ENCODE results near the gene DDX54.

The DDX54 gene

GRCh38 chr12:113157218-113157859 lies 27.9 kb downstream of the DDX54 start:
- Histone ChIP-seq H3K9me3 (ENCODE audit: insufficient read depth, low read depth, low read length) (no peaks in the 10 kb centered on the region), H4K20me1 (ENCODE audit: insufficient read depth, low read length, poor library complexity, severe bottlenecking) (no peaks in the 10 kb centered on the region), H3K9ac (ENCODE audit: low read depth, low read length, poor library complexity, severe bottlenecking) (no peak overlapping the region), H3F3A (ENCODE audit: low read depth) (no peaks in the 10 kb centered on the region), H3K4me3 (ENCODE audit: low read length, poor library complexity, severe bottlenecking) (no peak overlapping the region), H3K27me3 (ENCODE audit: insufficient read depth, low read length, poor library complexity, severe bottlenecking) (no peaks in the 10 kb centered on the region), H3K4me1 (ENCODE audit: insufficient read depth, low read length, poor library complexity, severe bottlenecking) (no peaks in the 10 kb centered on the region), H3K36me3 (ENCODE audit: insufficient read depth, low read length) (peaks cover 39% of the 10 kb centered on the region; the same call in 1 of the 2 replicates), H3K4me2 (ENCODE audit: low read depth, low read length, poor library complexity, severe bottlenecking) (no peak overlapping the region), H3K79me2 (ENCODE audit: insufficient read depth, low read length) (no peaks in the 10 kb centered on the region), H3K9me2 (replicated peaks; ENCODE audit: low read depth, low read length) (no peaks in the 10 kb centered on the region), H2AFZ (ENCODE audit: low read length) (no peak overlapping the region)
- TF ChIP-seq CTCF (conservative IDR thresholded peaks at IDR 0.05; ENCODE audit: low read length) (no peak), EZH2phosphoT487 (IDR thresholded peaks at IDR 0.05; ENCODE audit: borderline replicate concordance) (no peak)

GRCh38 chr12:113155646-113156045 lies 29.6 kb downstream of the DDX54 start:
- Histone ChIP-seq H3K4me1 (ENCODE audit: insufficient read depth, low read length, poor library complexity, severe bottlenecking) (no peaks in the 10 kb centered on the region), H4K20me1 (ENCODE audit: insufficient read depth, low read length, poor library complexity, severe bottlenecking) (no peaks in the 10 kb centered on the region), H3K9me2 (replicated peaks; ENCODE audit: low read depth, low read length) (no peaks in the 10 kb centered on the region), H3K4me2 (ENCODE audit: low read depth, low read length, poor library complexity, severe bottlenecking) (no peak overlapping the region), H2AFZ (ENCODE audit: low read length) (no peak overlapping the region), H3K4me3 (ENCODE audit: low read length, poor library complexity, severe bottlenecking) (no peak overlapping the region), H3K9ac (ENCODE audit: low read depth, low read length, poor library complexity, severe bottlenecking) (no peak overlapping the region), H3F3A (ENCODE audit: low read depth) (no peaks in the 10 kb centered on the region), H3K9me3 (ENCODE audit: insufficient read depth, low read depth, low read length) (no peaks in the 10 kb centered on the region), H3K36me3 (ENCODE audit: insufficient read depth, low read length) (peaks cover 26% of the 10 kb centered on the region; the same call in 1 of the 2 replicates), H3K27me3 (ENCODE audit: insufficient read depth, low read length, poor library complexity, severe bottlenecking) (no peaks in the 10 kb centered on the region), H3K79me2 (ENCODE audit: insufficient read depth, low read length) (no peaks in the 10 kb centered on the region)
- TF ChIP-seq CTCF (conservative IDR thresholded peaks at IDR 0.05; ENCODE audit: low read length) (no peak), EZH2phosphoT487 (IDR thresholded peaks at IDR 0.05; ENCODE audit: borderline replicate concordance) (no peak)

DNA sequence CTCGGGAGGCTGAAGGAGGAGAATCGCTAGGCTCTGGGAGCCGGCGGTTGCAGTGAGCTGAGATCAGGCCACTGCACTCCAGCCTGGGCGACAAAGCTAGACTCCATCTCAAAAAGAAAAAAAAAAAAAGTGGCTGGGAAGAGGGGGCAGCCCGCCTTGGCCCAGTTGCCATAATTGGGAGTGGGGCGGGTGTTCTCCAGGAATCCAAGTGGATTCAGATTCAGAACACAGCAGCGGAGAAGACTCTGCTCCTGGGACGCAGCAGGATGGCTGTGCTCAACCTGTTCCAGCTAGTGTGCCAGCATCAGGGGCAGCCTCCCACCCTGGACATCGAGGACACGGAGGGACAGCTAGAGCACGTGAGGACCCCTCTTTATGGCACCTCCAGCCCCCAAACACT lies 30.2 kb downstream of the DDX54 start:
- Histone ChIP-seq H2AFZ (ENCODE audit: low read length) (no peak overlapping the region), H3K9me2 (replicated peaks; ENCODE audit: low read depth, low read length) (no peaks in the 10 kb centered on the region), H3K4me1 (ENCODE audit: insufficient read depth, low read length, poor library complexity, severe bottlenecking) (no peaks in the 10 kb centered on the region), H3K4me3 (ENCODE audit: low read length, poor library complexity, severe bottlenecking) (no peak overlapping the region), H3K36me3 (ENCODE audit: insufficient read depth, low read length) (peaks cover 20% of the 10 kb centered on the region; the same call in 1 of the 2 replicates), H3K9me3 (ENCODE audit: insufficient read depth, low read depth, low read length) (no peaks in the 10 kb centered on the region), H3K27me3 (ENCODE audit: insufficient read depth, low read length, poor library complexity, severe bottlenecking) (no peaks in the 10 kb centered on the region), H3K9ac (ENCODE audit: low read depth, low read length, poor library complexity, severe bottlenecking) (no peak overlapping the region), H3F3A (ENCODE audit: low read depth) (no peaks in the 10 kb centered on the region), H3K4me2 (ENCODE audit: low read depth, low read length, poor library complexity, severe bottlenecking) (no peak overlapping the region), H4K20me1 (ENCODE audit: insufficient read depth, low read length, poor library complexity, severe bottlenecking) (no peaks in the 10 kb centered on the region), H3K79me2 (ENCODE audit: insufficient read depth, low read length) (no peaks in the 10 kb centered on the region)
- TF ChIP-seq CTCF (conservative IDR thresholded peaks at IDR 0.05; ENCODE audit: low read length), result no peak
- TF ChIP-seq EZH2phosphoT487 (IDR thresholded peaks at IDR 0.05; ENCODE audit: borderline replicate concordance), result no peak
